HepG2 (cell line): Measurements from ENCODE around the gene HELZ. TPM values are rescaled to one million over a fixed set of nuclear protein-coding genes. Genes with fewer than 3 reads are reported as not detected.

Experiments used
- EED ChIP-seq: sonication (generic); formaldehyde crosslinking; IDR thresholded peaks from 2 replicates; pipeline ENCODE4 v1.5.0; 2020; ENCODE audit warnings: mild to moderate bottlenecking, missing genetic modification reagents
- EP300 ChIP-seq, 3 experiments: sonication (generic) in 1 of 3; formaldehyde crosslinking in 1 of 3; IDR thresholded peaks; 2 replicates each; pipeline versions ENCODE4 v1.5.1 to v1.6.1; 2011 to 2020; ENCODE audit warnings: low read depth in 2 of 3, low read length in 2 of 3, borderline replicate concordance in 1 of 3, improper control_type of control experiment in 1 of 3, mild to moderate bottlenecking in 1 of 3, missing genetic modification reagents in 1 of 3, moderate library complexity in 1 of 3
- FOXA3 ChIP-seq: IDR thresholded peaks from 2 replicates; pipeline ENCODE4 v1.6.1; 2016; ENCODE audit warnings: missing genetic modification reagents, missing compliant biosample characterization
- GPN1 ChIP-seq: sonication (generic); formaldehyde crosslinking; IDR thresholded peaks from 2 replicates; pipeline ENCODE4 v1.5.1; 2020; ENCODE audit warnings: missing genetic modification reagents, borderline replicate concordance
- HOXA3 ChIP-seq: sonication (generic); formaldehyde crosslinking; IDR thresholded peaks from 2 replicates; pipeline ENCODE4 v1.5.0; 2020; ENCODE audit warnings: missing genetic modification reagents
- KDM5B ChIP-seq: sonication (generic); formaldehyde crosslinking; IDR thresholded peaks from 2 replicates; pipeline ENCODE4 v1.4.0; 2020; ENCODE audit warnings: missing genetic modification reagents, mild to moderate bottlenecking, borderline replicate concordance
- KMT2A ChIP-seq: sonication (generic); formaldehyde crosslinking; IDR thresholded peaks from 2 replicates; pipeline ENCODE4 v1.4.0; 2020; ENCODE audit warnings: missing genetic modification reagents
- MBD4 ChIP-seq: IDR thresholded peaks from 2 replicates; pipeline ENCODE4 v1.6.1; 2012; ENCODE audit warnings: low read length, inconsistent platforms, borderline replicate concordance
- NAIF1 ChIP-seq: sonication (generic); formaldehyde crosslinking; IDR thresholded peaks from 2 replicates; pipeline ENCODE4 v1.5.0; 2020; ENCODE audit warnings: mild to moderate bottlenecking, missing genetic modification reagents, borderline replicate concordance
- PAX8 ChIP-seq: sonication (generic); formaldehyde crosslinking; IDR thresholded peaks from 2 replicates; pipeline ENCODE4 v1.8.0; 2022; ENCODE audit warnings: mild to moderate bottlenecking, missing genetic modification reagents, borderline replicate concordance
- SOX13 ChIP-seq, 3 experiments: fragments of 450-650 bp in 1 of 3; sonication (generic) in 1 of 3; formaldehyde crosslinking in 1 of 3; IDR thresholded peaks in 2 of 3; conservative IDR thresholded peaks in 1 of 3; 2 replicates each; pipeline versions ENCODE4 v1.5.0 to v1.6.1; 2016 to 2020; ENCODE audit warnings: antibody characterized with exemption in 1 of 3, mild to moderate bottlenecking in 1 of 3, missing compliant biosample characterization in 1 of 3, missing genetic modification reagents in 1 of 3, moderate library complexity in 1 of 3
- XRCC5 ChIP-seq: fragments of 200-400 bp; formaldehyde crosslinking; optimal IDR thresholded peaks from 2 replicates; pipeline ENCODE3; 2017; ENCODE audit warnings: mild to moderate bottlenecking, low read length
- ZBTB21 ChIP-seq: sonication (generic); formaldehyde crosslinking; IDR thresholded peaks from 2 replicates; pipeline ENCODE4 v1.4.0; 2020; ENCODE audit warnings: missing genetic modification reagents
- ZNF101 ChIP-seq: sonication (generic); formaldehyde crosslinking; IDR thresholded peaks from 2 replicates; pipeline ENCODE4 v1.4.0; 2020; ENCODE audit warnings: mild to moderate bottlenecking, low read depth, missing genetic modification reagents, borderline replicate concordance
- ZNF235 ChIP-seq: sonication (generic); formaldehyde crosslinking; IDR thresholded peaks from 2 replicates; pipeline ENCODE4 v1.8.1; 2023; ENCODE audit warnings: mild to moderate bottlenecking, missing genetic modification reagents, borderline replicate concordance
- ZNF326 ChIP-seq: sonication (generic); formaldehyde crosslinking; IDR thresholded peaks from 2 replicates; pipeline ENCODE4 v1.4.0; 2020; ENCODE audit warnings: missing genetic modification reagents, borderline replicate concordance
- ZNF550 ChIP-seq: sonication (generic); formaldehyde crosslinking; IDR thresholded peaks from 2 replicates; pipeline ENCODE4 v1.4.0; 2020; ENCODE audit warnings: mild to moderate bottlenecking, missing genetic modification reagents, borderline replicate concordance
- ZNF570 ChIP-seq: sonication (generic); formaldehyde crosslinking; IDR thresholded peaks from 2 replicates; pipeline ENCODE4 v1.4.0; 2020; ENCODE audit warnings: mild to moderate bottlenecking, missing genetic modification reagents, borderline replicate concordance
- ZNF672 ChIP-seq: sonication (generic); formaldehyde crosslinking; IDR thresholded peaks from 2 replicates; pipeline ENCODE4 v1.8.1; 2022; ENCODE audit warnings: missing genetic modification reagents
- ZNF724P ChIP-seq: sonication (generic); formaldehyde crosslinking; IDR thresholded peaks from 2 replicates; pipeline ENCODE4 v1.8.0; 2022; ENCODE audit warnings: missing genetic modification reagents, borderline replicate concordance
- ZNF770 ChIP-seq: sonication (generic); formaldehyde crosslinking; IDR thresholded peaks from 2 replicates; pipeline ENCODE4 v1.5.0; 2020; ENCODE audit warnings: mild to moderate bottlenecking, missing genetic modification reagents
- ZSCAN20 ChIP-seq: sonication (generic); formaldehyde crosslinking; IDR thresholded peaks from 2 replicates; pipeline ENCODE4 v1.4.0; 2020; ENCODE audit warnings: missing genetic modification reagents, mild to moderate bottlenecking, borderline replicate concordance
- ZSCAN25 ChIP-seq: sonication (generic); formaldehyde crosslinking; IDR thresholded peaks from 2 replicates; pipeline ENCODE4 v1.8.0; 2022; ENCODE audit warnings: mild to moderate bottlenecking, missing genetic modification reagents
- polyA plus RNA-seq, 8 experiments: library from polyadenylated mRNA; depleted of rRNA in 3 of 8; stranded (reverse) in 7 of 8; unstranded in 1 of 8; fragments of >200 nt; fragmentation: Illumina TruSeq in 4 of 8; extraction: Trizol in 4 of 8; gene quantifications; 2 replicates each; pipeline versions ENCODE4 v1.2.1 to v1.2.3, GENCODE V29; 2011 to 2016; ENCODE audit warnings: low read depth in 4 of 8, missing spikeins in 1 of 8, mixed read lengths in 1 of 8; ENCODE audit not compliant: insufficient read depth in 1 of 8
- total RNA-seq, 5 experiments: library from RNA; depleted of rRNA; stranded (reverse); fragments of >200 nt; fragmentation: Illumina TruSeq; extraction: Trizol; gene quantifications; 2 replicates each; pipeline ENCODE4 v1.2.3, GENCODE V29; 2016; ENCODE audit warnings: low read depth in 1 of 5
- TF ChIP-seq, protein P1 (sequence below): sonication (generic); formaldehyde crosslinking; IDR thresholded peaks from 2 replicates; pipeline ENCODE4 v1.8.1; 2023; ENCODE audit warnings: mild to moderate bottlenecking, missing genetic modification reagents
- TF ChIP-seq, protein P2 (sequence below): IDR thresholded peaks from 2 replicates; pipeline ENCODE4 v1.6.1; 2016; ENCODE audit warnings: mild to moderate bottlenecking

Gene HELZ
- total and polyA plus RNA-seq, 2 of the 13 experiments (the other 11 are each of a cell fraction or from before 2014, with no cell fraction given), result 35.3 to 52.4 TPM

- TF ChIP-seq KDM5B (CRISPR knock-in tag), result no peak; the same call in 1 of the 2 replicates
- no peak; the same call in 1 of the 2 replicates for TF ChIP-seq HOXA3 (CRISPR knock-in tag)
- no peak for TF ChIP-seq ZNF101 (CRISPR knock-in tag)
- TF ChIP-seq GPN1, result no peak
- no peak for TF ChIP-seq ZNF550 (CRISPR knock-in tag)
- TF ChIP-seq EED, result no peak
- TF ChIP-seq ZSCAN20 (CRISPR knock-in tag), result no peak
- no peak for TF ChIP-seq FOXA3 (CRISPR knock-in tag)
- no peak for TF ChIP-seq EP300 (IDR thresholded peaks at IDR 0.05; ENCODE audit: low read depth in 2 of 2, low read length in 2 of 2)
- TF ChIP-seq EP300 (CRISPR knock-in tag; IDR thresholded peaks at IDR 0.05; ENCODE audit: borderline replicate concordance), result no peak
- TF ChIP-seq NAIF1 (CRISPR knock-in tag), result no peak
- no peak for TF ChIP-seq PAX8 (CRISPR knock-in tag)
- TF ChIP-seq ZNF570 (CRISPR knock-in tag), result no peak
- no peak for TF ChIP-seq SOX13 (IDR thresholded peaks at IDR 0.05)
- TF ChIP-seq SOX13 (CRISPR knock-in tag; conservative IDR thresholded peaks at IDR 0.05 in 1 of 2, IDR thresholded peaks at IDR 0.05 in 1 of 2), result 0 out of 4 replicates have a peak, but pooled peaks of 1 of the 2 experiments have one; percentile 17
- no peak for TF ChIP-seq ZNF326 (CRISPR knock-in tag)
- TF ChIP-seq KMT2A (CRISPR knock-in tag), result no peak
- no peak for TF ChIP-seq ZNF724P (CRISPR knock-in tag)
- TF ChIP-seq ZBTB21, result no peak
- peak; percentile 54; the same call in 1 of the 2 replicates for TF ChIP-seq ZNF770 (CRISPR knock-in tag)
- TF ChIP-seq ZSCAN25 (CRISPR knock-in tag), result no peak
- no peak for TF ChIP-seq ZNF672 (CRISPR knock-in tag)
- peak; percentile 97 for TF ChIP-seq XRCC5
- TF ChIP-seq MBD4, result no peak
- TF ChIP-seq ZNF235 (CRISPR knock-in tag), result no peak
- TF ChIP-seq, protein P1, sequence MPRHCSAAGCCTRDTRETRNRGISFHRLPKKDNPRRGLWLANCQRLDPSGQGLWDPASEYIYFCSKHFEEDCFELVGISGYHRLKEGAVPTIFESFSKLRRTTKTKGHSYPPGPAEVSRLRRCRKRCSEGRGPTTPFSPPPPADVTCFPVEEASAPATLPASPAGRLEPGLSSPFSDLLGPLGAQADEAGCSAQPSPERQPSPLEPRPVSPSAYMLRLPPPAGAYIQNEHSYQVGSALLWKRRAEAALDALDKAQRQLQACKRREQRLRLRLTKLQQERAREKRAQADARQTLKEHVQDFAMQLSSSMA (CRISPR knock-in tag), result no peak
- TF ChIP-seq, protein P2, sequence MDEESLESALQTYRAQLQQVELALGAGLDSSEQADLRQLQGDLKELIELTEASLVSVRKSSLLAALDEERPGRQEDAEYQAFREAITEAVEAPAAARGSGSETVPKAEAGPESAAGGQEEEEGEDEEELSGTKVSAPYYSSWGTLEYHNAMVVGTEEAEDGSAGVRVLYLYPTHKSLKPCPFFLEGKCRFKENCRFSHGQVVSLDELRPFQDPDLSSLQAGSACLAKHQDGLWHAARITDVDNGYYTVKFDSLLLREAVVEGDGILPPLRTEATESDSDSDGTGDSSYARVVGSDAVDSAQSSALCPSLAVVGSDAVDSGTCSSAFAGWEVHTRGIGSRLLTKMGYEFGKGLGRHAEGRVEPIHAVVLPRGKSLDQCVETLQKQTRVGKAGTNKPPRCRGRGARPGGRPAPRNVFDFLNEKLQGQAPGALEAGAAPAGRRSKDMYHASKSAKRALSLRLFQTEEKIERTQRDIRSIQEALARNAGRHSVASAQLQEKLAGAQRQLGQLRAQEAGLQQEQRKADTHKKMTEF (CRISPR knock-in tag), result peak; percentile 61; the same call in 1 of the 2 replicates
Observed at GRCh38 chr17:67293251-67294203, 48.5 kb upstream of the HELZ start (continued).
